Fibroblast of lung (primary cell): ENCODE measurements around the gene ITGA3. TPM values are rescaled to one million over a fixed set of nuclear protein-coding genes. Genes with fewer than 3 reads are reported as not detected.

ENCODE experiments used
- DNase-seq, 2 donors: peaks; one replicate each; pipeline versions ENCODE4 v3.0.0 to v3.0.0-alpha.2; 2010; ENCODE audit warnings: low read depth in 2 of 2
- H2AFZ ChIP-seq: 2 replicates; pipeline ENCODE4 v1.5.1; 2012; ENCODE audit warnings: low read length, control low read depth, inconsistent platforms
- H3K27ac ChIP-seq: 2 replicates; pipeline ENCODE4 v1.5.1; 2011; ENCODE audit warnings: low read length, control low read depth; ENCODE audit not compliant: insufficient read depth
- H3K27me3 ChIP-seq: 2 replicates; pipeline ENCODE4 v1.5.1; 2011; ENCODE audit warnings: mild to moderate bottlenecking, low read length; ENCODE audit not compliant: control insufficient read depth, insufficient read depth
- H3K36me3 ChIP-seq: 2 replicates; pipeline ENCODE4 v1.5.1; 2011; ENCODE audit warnings: low read length; ENCODE audit not compliant: control insufficient read depth, insufficient read depth
- H3K4me1 ChIP-seq: 2 replicates; pipeline ENCODE4 v1.5.1; 2011; ENCODE audit warnings: low read length; ENCODE audit not compliant: control insufficient read depth, insufficient read depth; ENCODE audit errors: extremely low read depth
- H3K4me2 ChIP-seq: 2 replicates; pipeline ENCODE4 v1.5.1; 2011; ENCODE audit warnings: low read length, control low read depth; ENCODE audit not compliant: insufficient read depth; ENCODE audit errors: extremely low read depth
- H3K4me3 ChIP-seq, 4 experiments: fragments of 200-600 bp in 1 of 4; sonication (generic) in 1 of 4; replicated peaks in 1 of 4; 2 replicates each; pipeline ENCODE4 v1.5.1; 2011 to 2016; ENCODE audit warnings: low read length in 4 of 4, low read depth in 3 of 4, mild to moderate bottlenecking in 3 of 4, control low read depth in 2 of 4, inconsistent platforms in 1 of 4, mixed read lengths in 1 of 4; ENCODE audit not compliant: insufficient read depth in 1 of 4; ENCODE audit errors: control extremely low read depth in 1 of 4
- H3K79me2 ChIP-seq: 2 replicates; pipeline ENCODE4 v1.5.1; 2012; ENCODE audit warnings: mild to moderate bottlenecking, low read length, inconsistent platforms; ENCODE audit not compliant: control insufficient read depth, insufficient read depth
- H3K9ac ChIP-seq: 2 replicates; pipeline ENCODE4 v1.5.1; 2011; ENCODE audit warnings: mild to moderate bottlenecking, low read length, control low read depth; ENCODE audit not compliant: insufficient read depth
- H3K9me3 ChIP-seq: 2 replicates; pipeline ENCODE4 v1.5.1; 2012; ENCODE audit warnings: low read depth, low read length; ENCODE audit not compliant: control insufficient read depth, insufficient read depth
- H4K20me1 ChIP-seq: 2 replicates; pipeline ENCODE4 v1.5.1; 2011; ENCODE audit warnings: low read length; ENCODE audit not compliant: control insufficient read depth, insufficient read depth; ENCODE audit errors: extremely low read depth
- CTCF ChIP-seq, 2 donors: IDR thresholded peaks in 1 of 2; conservative IDR thresholded peaks in 1 of 2; 1 replicate in 1 of 2; 2 replicates in 1 of 2; pipeline ENCODE4 v1.5.1; 2011 to 2012; ENCODE audit warnings: low read length in 2 of 2, control low read depth in 1 of 2, inconsistent platforms in 1 of 2, low read depth in 1 of 2, mild to moderate bottlenecking in 1 of 2
- EZH2 ChIP-seq: IDR thresholded peaks from 2 replicates; pipeline ENCODE4 v1.5.1; 2012; ENCODE audit warnings: low read length, control low read depth, mild to moderate bottlenecking; ENCODE audit errors: missing control alignments
- polyA plus RNA-seq, 2 donors: library from polyadenylated mRNA; depleted of rRNA in 1 of 2; stranded (reverse) in 1 of 2; unstranded in 1 of 2; fragments of >200 nt; gene quantifications; 2 replicates each; pipeline ENCODE4 v1.2.1, GENCODE V29; 2011 to 2012; ENCODE audit warnings: missing spikeins in 1 of 2
- total RNA-seq: library from RNA; depleted of rRNA; stranded (reverse); fragments of >200 nt; gene quantifications from 2 replicates; pipeline ENCODE4 v1.2.1, GENCODE V29; 2014

The ITGA3 gene
- total and polyA plus RNA-seq, 2 donors (not counting 1 experiment from before 2014, with no cell fraction given) = 67.3 to 269 TPM

- Histone ChIP-seq H3K36me3 (no peaks in the 10 kb centered on the region), H3K4me2 (no peak overlapping the region), H3K4me3 (no peak overlapping the region), H3K27ac (no peak overlapping the region), H3K9ac (no peak overlapping the region), H3K9me3 (no peaks in the 10 kb centered on the region), H3K79me2 (no peaks in the 10 kb centered on the region), H4K20me1 (no peaks in the 10 kb centered on the region), H3K4me1 (peaks cover 2% of the 10 kb centered on the region), H2AFZ (no peak overlapping the region), H3K27me3 (peaks cover 3% of the 10 kb centered on the region)
- TF ChIP-seq CTCF (conservative IDR thresholded peaks at IDR 0.05 in 1 of 2, IDR thresholded peaks at IDR 0.05 in 1 of 2; ENCODE audit: low read depth in 1 of 2, low read length in 2 of 2) = no peak
- no peak for TF ChIP-seq EZH2
- no peak for DNase-seq
These were observed 59.8 kb downstream of the ITGA3 start for GRCh38 chr17:50115756-50116155.

DNA sequence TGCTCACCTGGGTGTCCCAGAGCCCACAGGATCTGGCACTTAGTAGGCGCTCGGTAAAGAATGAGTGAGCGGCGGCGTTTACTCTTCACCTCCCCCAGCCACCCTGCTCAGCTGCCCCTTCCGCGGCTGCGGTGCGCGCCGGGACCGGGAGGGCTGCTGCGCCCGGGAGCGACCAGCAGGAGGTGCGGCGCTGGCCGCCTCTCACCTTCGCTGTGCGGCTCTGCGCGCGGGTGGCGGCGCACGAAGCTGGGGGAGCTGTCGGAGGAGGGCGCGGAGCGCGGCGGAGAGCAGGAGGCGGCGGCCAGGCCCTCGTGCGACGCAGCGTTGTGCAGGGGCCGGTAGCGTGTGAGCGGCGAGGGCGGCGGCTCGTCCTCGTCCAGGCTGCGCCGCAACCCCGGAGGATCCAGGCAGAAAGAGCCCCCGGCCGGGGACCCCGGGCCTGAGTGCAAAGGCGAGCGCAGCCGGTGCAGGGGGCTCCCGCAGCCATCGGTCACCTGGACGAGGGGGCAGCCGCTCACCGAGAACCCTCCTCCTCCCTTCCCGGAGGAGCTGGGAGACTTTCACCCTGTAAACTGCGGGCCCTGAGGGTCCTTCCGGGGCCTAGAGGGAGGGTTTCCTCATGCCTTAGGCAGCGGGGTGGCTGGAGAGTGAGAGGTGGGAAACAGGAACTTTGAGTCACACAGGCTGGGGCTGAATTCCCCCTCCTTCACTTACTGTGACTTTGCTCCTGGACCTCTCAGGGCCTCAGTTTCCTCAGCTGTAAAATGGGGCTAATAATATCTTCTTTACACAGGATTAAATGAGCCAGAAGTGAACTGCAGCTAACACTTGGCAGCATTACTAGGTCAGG lies 61.5 kb downstream of the ITGA3 start:
- H4K20me1 ChIP-seq = no peaks in the 10 kb centered on the region
- H3K36me3 ChIP-seq = no peaks in the 10 kb centered on the region
- H3K4me1 ChIP-seq = no peaks in the 10 kb centered on the region
- no peak overlapping the region for H3K27ac ChIP-seq
- no peak overlapping the region for H3K9ac ChIP-seq
- H2AFZ ChIP-seq = no peak overlapping the region
- no peaks in the 10 kb centered on the region for H3K79me2 ChIP-seq
- peak; percentile 47 to 70 for DNase-seq
- H3K4me3 ChIP-seq = peak overlapping the region in 1 of 4 experiments; percentile 14
- H3K4me2 ChIP-seq = peak overlapping the region; percentile 60
- peaks cover 3% of the 10 kb centered on the region for H3K27me3 ChIP-seq
- H3K9me3 ChIP-seq = no peaks in the 10 kb centered on the region
- TF ChIP-seq EZH2 (no peak), CTCF (conservative IDR thresholded peaks at IDR 0.05 in 1 of 2, IDR thresholded peaks at IDR 0.05 in 1 of 2; ENCODE audit: low read depth in 1 of 2, low read length in 2 of 2) (peak; percentile 43 to 49)

GRCh38 chr17:50118076-50118827 lies 62.3 kb downstream of the ITGA3 start:
- Histone ChIP-seq H3K27me3 (peaks cover 3% of the 10 kb centered on the region), H3K9ac (no peak overlapping the region), H3K27ac (no peak overlapping the region), H3K4me3 (no peak overlapping the region), H3K4me1 (no peaks in the 10 kb centered on the region), H3K9me3 (no peaks in the 10 kb centered on the region), H4K20me1 (no peaks in the 10 kb centered on the region), H3K4me2 (no peak overlapping the region), H3K36me3 (no peaks in the 10 kb centered on the region), H3K79me2 (no peaks in the 10 kb centered on the region), H2AFZ (no peak overlapping the region)
- TF ChIP-seq EZH2 = no peak
- TF ChIP-seq CTCF (conservative IDR thresholded peaks at IDR 0.05 in 1 of 2, IDR thresholded peaks at IDR 0.05 in 1 of 2; ENCODE audit: low read depth in 1 of 2, low read length in 2 of 2) = no peak
- no peak for DNase-seq
